ENCODE data around the gene PMFBP1.

- TF ChIP-seq CTCF (IDR thresholded peaks at IDR 0.05): no peak
- no peak for TF ChIP-seq POLR2A (IDR thresholded peaks at IDR 0.05)
Measured at GRCh38 chr16:72085002-72085401, 87.0 kb downstream of the PMFBP1 start.

Data from heart left ventricle (tissue), 13 donors.